Stimulated activated CD8-positive, alpha-beta memory T cell treated with anti-CD3 and anti-CD28 coated beads, Interleukin-12 subunit alpha, Interleukin-12 subunit beta, amount 100 ng/mL, for 1 hour (primary cell): ENCODE data around the gene PLA2G1B.
"Not testable (repeated sequence)": the region's sequence is repeated elsewhere in the genome, so short reads cannot be mapped to it uniquely, and the experiment has no call there.

Experiments
- DNase-seq: peaks from one replicate; pipeline ENCODE4 v3.0.0-alpha.2; 2020; ENCODE audit warnings: low read depth

Gene PLA2G1B

GRCh38 chr12:120358412-120359100 is 31.0 kb upstream of the PLA2G1B start:
- no peak for DNase-seq

- no peak for DNase-seq
These were observed 29.5 kb upstream of the PLA2G1B start for GRCh38 chr12:120357104-120357503.

- peak; percentile 62 for DNase-seq
These were observed 29.0 kb upstream of the PLA2G1B start for GRCh38 chr12:120356567-120357030.

GRCh38 chr12:120353556-120354317 is 26.2 kb upstream of the PLA2G1B start:
- DNase-seq = no peak

GRCh38 chr12:120353136-120353535 is 25.6 kb upstream of the PLA2G1B start:
- DNase-seq = no peak

- no peak for DNase-seq
These were observed 24.5 kb upstream of the PLA2G1B start for GRCh38 chr12:120352117-120352516.

- DNase-seq = no peak
These were observed 23.2 kb upstream of the PLA2G1B start for GRCh38 chr12:120350576-120351350.

- no peak for DNase-seq
These were observed 20.2 kb upstream of the PLA2G1B start for GRCh38 chr12:120347766-120348165.

- no peak for DNase-seq
These were observed 19.1 kb upstream of the PLA2G1B start for GRCh38 chr12:120346681-120347080.

GRCh38 chr12:120346031-120346430 is 18.5 kb upstream of the PLA2G1B start:
- DNase-seq = no peak

- no peak for DNase-seq
These were observed 16.1 kb upstream of the PLA2G1B start for GRCh38 chr12:120343692-120344091.

- DNase-seq = no peak
These were observed 15.5 kb upstream of the PLA2G1B start for GRCh38 chr12:120343039-120343537.

- DNase-seq = no peak
These were observed 14.8 kb upstream of the PLA2G1B start for GRCh38 chr12:120342175-120343038.

GRCh38 chr12:120339256-120339655 is 11.7 kb upstream of the PLA2G1B start:
- DNase-seq = no peak

- DNase-seq = no peak
These were observed 10.2 kb upstream of the PLA2G1B start for GRCh38 chr12:120337730-120338129.

- DNase-seq = not testable (repeated sequence)
These were observed 8.8 kb upstream of the PLA2G1B start for GRCh38 chr12:120336392-120336791.

- peak; percentile 3 for DNase-seq
These were observed 7.9 kb upstream of the PLA2G1B start for GRCh38 chr12:120335447-120335846.

GRCh38 chr12:120332523-120332922 is 4.9 kb upstream of the PLA2G1B start:
- no peak for DNase-seq

- no peak for DNase-seq
These were observed 4.5 kb upstream of the PLA2G1B start for GRCh38 chr12:120332041-120332440.

- no peak for DNase-seq
These were observed 3.8 kb upstream of the PLA2G1B start for GRCh38 chr12:120331390-120331789.

- no peak for DNase-seq
These were observed 649 bp upstream of the PLA2G1B start for GRCh38 chr12:120328228-120328627.
